Astrocyte of the hippocampus (primary cell): ENCODE measurements around the gene ADGRL3.

Source experiments
- DNase-seq: peaks from one replicate; pipeline ENCODE4 v3.0.0; 2011; ENCODE audit warnings: low read depth, low spot score

The ADGRL3 gene

GRCh38 chr4:61200187-61200915 lies at the start of gene ADGRL3:
Gene ADGRL3, plus strand, starts transcription at chr4:61200326.
- peak; percentile 86 for DNase-seq

GRCh38 chr4:61152433-61152832 lies 47.7 kb upstream of the ADGRL3 start:
- DNase-seq: no peak

GRCh38 chr4:61160478-61160877 lies 39.6 kb upstream of the ADGRL3 start:
- no peak for DNase-seq

GRCh38 chr4:61162116-61162515 lies 38.0 kb upstream of the ADGRL3 start:
- peak; percentile 2 for DNase-seq

GRCh38 chr4:61173799-61174198 lies 26.3 kb upstream of the ADGRL3 start:
- no peak for DNase-seq

GRCh38 chr4:61175495-61175894 lies 24.6 kb upstream of the ADGRL3 start:
- DNase-seq: no peak

GRCh38 chr4:61177367-61177766 lies 22.8 kb upstream of the ADGRL3 start:
- no peak for DNase-seq

GRCh38 chr4:61180405-61180804 lies 19.7 kb upstream of the ADGRL3 start:
- no peak for DNase-seq

- no peak for DNase-seq
These were observed 17.2 kb upstream of the ADGRL3 start for GRCh38 chr4:61182915-61183314.

- DNase-seq: no peak
These were observed 14.8 kb upstream of the ADGRL3 start for GRCh38 chr4:61185288-61185687.

GRCh38 chr4:61192392-61192791 lies 7.7 kb upstream of the ADGRL3 start:
- DNase-seq: no peak

GRCh38 chr4:61193863-61194262 lies 6.3 kb upstream of the ADGRL3 start:
- DNase-seq: no peak

- DNase-seq: no peak
These were observed 5.6 kb upstream of the ADGRL3 start for GRCh38 chr4:61194571-61194970.

- peak; percentile 2 for DNase-seq
These were observed 5.0 kb upstream of the ADGRL3 start for GRCh38 chr4:61195101-61195500.

- no peak for DNase-seq
These were observed 1.4 kb upstream of the ADGRL3 start for GRCh38 chr4:61198686-61199085.

GRCh38 chr4:61199873-61200186 lies 296 bp upstream of the ADGRL3 start:
- DNase-seq: no peak

- peak; percentile 73 for DNase-seq
These were observed 895 bp downstream of the ADGRL3 start for GRCh38 chr4:61200916-61201526.

GRCh38 chr4:61201561-61201960 lies 1.4 kb downstream of the ADGRL3 start:
- peak; percentile 54 for DNase-seq

- peak; percentile 58 for DNase-seq
These were observed 2.0 kb downstream of the ADGRL3 start for GRCh38 chr4:61201961-61202637.

- peak; percentile 59 for DNase-seq
These were observed 2.7 kb downstream of the ADGRL3 start for GRCh38 chr4:61202638-61203435.

- no peak for DNase-seq
These were observed 3.3 kb downstream of the ADGRL3 start for GRCh38 chr4:61203436-61203790.

- DNase-seq: peak; percentile 73
These were observed 4.4 kb downstream of the ADGRL3 start for GRCh38 chr4:61204353-61205060.
